HT1080 (cell line): ENCODE results near the gene NPC1. TPM values are rescaled to one million over a fixed set of nuclear protein-coding genes. Genes with fewer than 3 reads are reported as not detected.
"Not testable (repeated sequence)": the region's sequence is repeated elsewhere in the genome, so short reads cannot be mapped to it uniquely, and the experiment has no call there.

ENCODE experiments used
- DNase-seq: peaks from one replicate; pipeline ENCODE4 v3.0.0-alpha.2; 2015; ENCODE audit warnings: low read depth
- total RNA-seq: library from RNA; depleted of rRNA; stranded (reverse); fragments of >200 nt; shearing (Covaris generic); gene quantifications from 2 replicates; pipeline ENCODE4 v1.2.3, GENCODE V29; 2014

Gene NPC1
- total RNA-seq, 1 experiment from 2014 or later = 105 TPM

- peak; percentile 29 for DNase-seq
Observed at GRCh38 chr18:23523429-23524212, 62.7 kb downstream of the NPC1 start.

DNA sequence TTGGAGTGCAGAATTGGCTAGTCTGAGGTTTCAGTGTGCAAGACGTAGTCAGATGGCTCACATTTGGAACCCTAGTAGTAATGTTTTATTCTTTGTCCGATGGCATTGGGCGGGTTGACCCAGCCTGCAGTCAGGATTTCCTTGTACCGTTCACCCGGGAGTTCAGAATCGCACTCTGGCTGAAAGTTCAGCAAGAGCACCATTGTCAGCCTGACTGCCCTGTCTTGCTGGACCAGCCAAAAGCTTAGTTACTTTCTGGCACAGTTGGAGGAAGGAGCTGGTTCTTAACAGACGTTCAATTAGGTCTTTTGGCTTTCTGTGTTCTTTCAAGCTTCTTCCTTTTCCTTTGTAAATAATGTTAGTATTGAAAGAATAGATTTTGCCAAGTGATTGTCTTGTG, 64.4 kb downstream of the NPC1 start:
- no peak for DNase-seq

- no peak for DNase-seq
Observed at GRCh38 chr18:23521271-23521670, 65.0 kb downstream of the NPC1 start.

DNA sequence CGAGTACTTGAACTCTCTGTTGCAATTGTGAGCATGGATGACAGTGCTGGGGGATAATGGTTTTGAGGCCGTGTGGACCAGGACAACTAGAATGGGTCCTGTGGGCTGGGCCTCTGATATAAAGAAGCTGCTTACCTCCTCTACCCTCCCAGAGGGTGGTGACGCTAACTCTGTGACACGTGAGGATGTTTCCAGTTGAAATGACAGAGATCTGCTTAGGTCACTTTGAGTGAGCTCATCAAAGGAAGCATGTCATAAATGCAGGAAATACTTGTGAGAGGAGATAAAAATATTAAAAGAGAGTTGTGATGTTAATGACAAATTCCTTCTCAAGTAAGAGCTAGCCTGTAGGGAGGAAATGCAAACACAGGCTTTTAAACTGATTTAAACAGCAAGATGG, 66.6 kb downstream of the NPC1 start:
- DNase-seq = no peak

- peak; percentile 62 for DNase-seq
Observed at GRCh38 chr18:23515911-23516546, 70.3 kb downstream of the NPC1 start.

DNA sequence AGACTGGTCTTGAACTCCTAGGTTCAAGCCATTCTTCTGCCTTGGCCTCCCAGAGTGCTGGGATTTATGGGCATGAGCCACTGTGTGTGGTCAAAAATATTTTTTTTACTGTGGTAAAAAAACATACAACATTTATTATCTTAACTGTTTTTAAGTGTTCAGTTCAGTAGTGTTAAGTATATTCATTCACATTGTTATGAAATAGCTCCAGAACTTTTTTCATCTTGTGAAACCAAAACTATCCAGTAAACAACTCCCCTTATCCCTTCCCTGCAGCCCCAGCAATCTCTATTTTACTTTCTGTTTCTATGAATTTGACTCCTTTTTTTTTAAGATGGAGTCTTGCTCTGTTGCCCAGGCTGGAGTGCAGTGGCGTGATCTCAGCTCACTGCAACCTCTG, 73.7 kb downstream of the NPC1 start:
- no peak for DNase-seq

- DNase-seq = not testable (repeated sequence)
Observed at GRCh38 chr18:23512216-23512615, 74.1 kb downstream of the NPC1 start.

DNA sequence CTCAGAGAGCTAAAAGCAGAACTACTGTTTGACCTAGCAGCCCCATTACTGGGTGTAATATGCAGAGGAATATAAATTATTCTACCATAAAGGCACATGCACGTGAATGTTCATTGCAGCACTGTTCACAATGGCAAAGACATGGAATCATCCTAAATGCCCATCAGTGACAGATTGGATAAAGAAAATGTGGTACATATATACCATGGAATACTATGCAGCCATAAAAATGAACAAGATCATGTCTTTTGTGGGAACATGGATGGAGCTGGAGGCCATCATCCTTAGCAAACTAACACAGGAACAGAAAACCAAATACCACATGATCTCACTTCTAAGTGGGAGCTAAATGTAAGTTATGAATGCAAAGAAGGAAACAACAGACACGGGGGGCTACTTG, 75.4 kb downstream of the NPC1 start:
- DNase-seq = not testable (repeated sequence)

DNA sequence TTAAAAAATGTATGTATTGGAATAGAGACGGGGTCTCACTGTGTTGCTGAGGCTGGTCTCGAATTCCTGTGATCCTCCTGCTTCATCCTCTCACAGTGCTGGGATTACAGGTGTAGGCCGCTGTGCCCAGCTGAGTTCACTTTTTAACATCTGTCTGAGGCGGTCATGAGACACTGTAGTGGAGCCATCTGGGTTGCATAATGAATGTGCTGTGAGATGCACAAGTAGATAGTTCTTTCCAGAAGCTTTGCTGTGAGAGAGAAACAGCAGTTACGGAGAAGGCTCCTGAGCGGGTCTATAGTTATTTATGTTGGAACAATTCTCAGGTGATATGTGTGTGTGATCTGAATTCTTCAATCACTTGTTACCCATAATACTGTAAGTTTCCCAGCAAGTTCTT, 79.9 kb downstream of the NPC1 start:
- DNase-seq = no peak

GRCh38 chr18:23504720-23505119, 81.6 kb downstream of the NPC1 start:
- no peak for DNase-seq

- no peak for DNase-seq
Observed at GRCh38 chr18:23503963-23504344, 82.4 kb downstream of the NPC1 start.

DNA sequence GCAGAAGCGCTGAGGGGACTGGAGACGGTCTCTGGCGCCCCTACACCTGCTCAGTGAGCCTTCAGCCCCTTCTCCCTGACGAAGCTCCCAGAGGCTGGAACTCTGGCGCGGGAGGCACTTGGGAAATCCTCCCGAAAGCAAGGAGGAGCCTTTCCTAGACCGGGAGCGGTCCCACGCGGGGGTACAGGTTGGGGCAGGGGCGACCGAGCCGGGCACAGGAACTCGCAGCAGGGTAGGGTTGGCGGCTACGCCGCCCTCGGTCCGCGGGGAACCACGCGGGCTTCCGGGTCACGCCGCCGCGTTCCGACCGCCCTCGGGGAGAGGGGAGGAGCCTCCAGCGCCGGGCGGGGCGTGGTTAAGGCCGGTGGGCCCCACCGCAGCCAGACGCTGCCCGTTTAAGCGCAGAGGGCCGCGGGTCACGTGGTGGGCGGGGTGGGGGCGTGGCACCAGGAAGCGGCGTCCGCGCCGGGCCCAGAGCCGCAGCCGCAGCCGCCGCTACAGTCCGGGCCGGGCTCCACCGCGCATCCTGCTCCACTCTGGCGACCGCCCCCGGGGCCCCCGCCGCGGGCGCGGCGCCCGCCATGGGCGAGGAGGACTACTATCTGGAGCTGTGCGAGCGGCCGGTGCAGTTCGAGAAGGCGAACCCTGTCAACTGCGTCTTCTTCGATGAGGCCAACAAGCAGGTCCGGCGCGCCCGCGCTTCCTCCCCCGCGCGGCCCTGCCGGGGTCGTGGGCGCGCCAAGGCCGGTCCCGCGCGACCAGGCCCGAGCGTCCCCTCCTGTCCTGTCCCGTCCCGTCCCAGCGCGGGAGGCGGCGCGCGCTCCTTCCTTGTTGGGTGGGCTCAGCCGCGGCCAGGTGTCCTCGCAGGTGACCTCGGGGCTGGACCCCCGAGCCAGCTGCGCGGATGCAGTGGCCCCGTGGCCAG, 83.0 kb downstream of the NPC1 start, which contains the start of gene RMC1:
Gene RMC1 (plus strand): TSS at position 474 of the 925 bp plus-strand sequence. CDS start 108 bp downstream, at position 582.
- DNase-seq = peak; percentile 87

- no peak for DNase-seq
Observed at GRCh38 chr18:23502516-23503037, 83.7 kb downstream of the NPC1 start.

DNA sequence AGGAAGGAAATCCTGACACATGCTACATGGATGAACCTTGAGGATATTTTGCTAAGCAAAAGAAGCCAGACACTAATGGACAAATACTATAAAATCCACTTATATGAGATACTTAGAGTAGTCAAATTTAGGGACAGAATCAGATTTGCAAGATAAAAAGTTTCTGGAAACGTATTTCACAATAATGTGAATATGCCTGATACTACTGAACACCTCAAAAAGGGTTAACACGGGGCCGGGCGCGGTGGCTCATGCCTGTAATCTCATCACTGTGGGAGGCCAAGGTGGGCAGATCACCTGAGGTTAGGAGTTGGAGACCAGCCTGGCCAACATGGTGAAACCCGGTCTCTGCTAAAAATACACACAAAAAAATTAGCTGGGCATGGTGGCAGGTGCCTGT, 84.7 kb downstream of the NPC1 start:
- DNase-seq = no peak

DNA sequence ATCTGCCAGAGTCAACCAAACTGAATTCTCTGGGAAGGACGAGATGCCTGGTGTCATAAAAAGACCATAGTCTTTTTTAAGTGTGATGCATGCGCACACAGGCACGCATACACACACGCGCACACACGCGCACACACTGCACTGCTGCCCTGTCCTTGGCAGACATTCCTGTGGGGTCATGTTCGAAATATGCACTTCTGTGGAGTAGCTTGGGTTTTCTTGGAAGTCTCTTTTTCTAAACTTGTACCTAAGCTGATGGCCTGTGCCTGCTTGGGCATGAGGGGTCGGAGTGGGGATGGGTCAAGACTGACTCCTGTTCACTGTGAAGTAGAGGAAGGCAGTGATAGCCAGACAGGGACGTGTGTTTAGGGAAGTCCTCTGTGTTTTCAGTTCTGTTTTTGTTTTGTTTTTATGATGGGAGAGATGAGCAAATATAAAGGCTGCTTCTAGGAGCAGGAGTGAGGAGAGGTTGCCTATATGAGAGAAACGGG, 87.0 kb downstream of the NPC1 start:
- no peak for DNase-seq

DNA sequence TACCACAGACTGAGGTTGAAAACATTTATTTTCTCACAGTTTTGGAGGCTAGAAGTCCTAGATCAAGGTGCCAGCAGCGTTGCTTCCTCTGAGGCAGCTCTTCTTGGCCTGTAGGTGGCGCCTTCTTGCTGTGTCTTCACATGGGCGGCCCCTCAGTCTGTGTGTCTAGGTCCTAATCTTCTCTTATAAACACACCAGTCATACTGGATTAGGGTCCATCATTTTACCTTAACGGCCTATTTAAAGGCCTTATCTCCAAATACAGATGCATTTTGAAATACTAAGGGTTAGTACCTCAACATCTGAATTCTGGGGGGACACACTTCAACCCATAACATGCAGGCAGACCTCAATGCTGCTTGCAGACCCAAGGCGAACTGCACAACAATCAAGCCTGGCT, 87.4 kb downstream of the NPC1 start:
- peak; percentile 59 for DNase-seq

DNA sequence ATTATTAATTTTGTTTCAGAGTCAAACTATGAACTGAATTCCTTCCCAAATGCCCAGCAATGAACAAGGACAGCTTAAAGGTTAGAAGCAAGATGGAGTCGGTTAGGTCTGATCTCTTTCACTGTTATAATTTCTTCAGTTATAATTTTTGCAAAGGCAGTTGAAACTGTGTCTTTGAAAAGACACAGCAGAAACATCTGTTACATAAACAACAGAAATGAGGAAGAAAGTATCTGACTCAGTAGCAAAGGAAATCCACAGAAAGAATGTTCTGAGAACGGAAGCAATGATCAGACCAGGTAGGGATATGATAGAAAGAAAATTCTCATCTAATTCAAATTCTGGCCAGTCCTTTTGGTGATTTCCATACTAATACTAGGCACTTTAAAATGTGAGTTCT, 88.2 kb downstream of the NPC1 start:
- DNase-seq = no peak

GRCh38 chr18:23495723-23496440, 90.4 kb downstream of the NPC1 start:
- DNase-seq = no peak

- DNase-seq = no peak
Observed at GRCh38 chr18:23494992-23495391, 91.3 kb downstream of the NPC1 start.

DNA sequence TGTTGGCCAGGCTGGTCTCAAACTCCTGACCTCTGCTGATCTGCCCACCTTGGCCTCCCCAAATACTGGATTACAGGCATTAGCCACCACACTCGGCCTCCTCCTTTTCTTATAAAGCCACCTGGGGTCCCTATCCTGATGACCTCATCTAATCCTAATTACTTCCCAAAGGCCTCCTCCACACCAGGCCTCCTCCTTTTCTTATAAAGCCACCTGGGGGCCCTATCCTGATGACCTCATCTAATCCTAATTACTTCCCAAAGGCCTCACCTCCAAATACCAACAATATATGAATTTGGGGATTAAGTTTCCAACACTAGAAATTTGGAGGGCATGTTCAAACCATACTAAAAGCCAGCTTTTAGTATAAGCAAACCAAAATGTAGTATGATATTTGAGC, 92.7 kb downstream of the NPC1 start:
- DNase-seq = no peak

GRCh38 chr18:23489586-23489985, 96.7 kb downstream of the NPC1 start:
- DNase-seq = not testable (repeated sequence)
